Activated B cell treated with CpG ODN at 0.5 μM for 24 hours (primary cell): ENCODE data around the gene STX4. TPM values are rescaled to one million over a fixed set of nuclear protein-coding genes. Genes with fewer than 3 reads are reported as not detected.

Experiments
- ATAC-seq: fragments of 200-7000 bp; cut with Tn5 transposase; one replicate; pipeline ENCODE4 v1.10.0; 2021; ENCODE audit warnings: low read depth, mild to moderate bottlenecking, moderate library complexity
- CTCF ChIA-PET: fragments of 350-600 bp; sonication (Branson Sonifier 250); formaldehyde crosslinking; loops from one replicate; lab custom pipeline; 2021; ENCODE audit warnings: antibody characterized with exemption; lab: Charles Lee
- POLR2A ChIA-PET: fragments of 350-600 bp; sonication (Branson Sonifier 250); formaldehyde crosslinking; loops from one replicate; lab custom pipeline; 2021; ENCODE audit warnings: antibody characterized with exemption; lab: Charles Lee
- DNase-seq: peaks from one replicate; pipeline ENCODE4 v3.0.0; 2022
- H3K27ac Mint-ChIP-seq: one replicate; pipeline ENCODE4 v1.8.0; 2020; ENCODE audit warnings: mixed read lengths
- H3K27me3 Mint-ChIP-seq: one replicate; pipeline ENCODE4 v1.8.0; 2021; ENCODE audit warnings: mixed read lengths
- H3K36me3 Mint-ChIP-seq: one replicate; pipeline ENCODE4 v1.8.0; 2021; ENCODE audit warnings: low read depth, mixed read lengths
- H3K4me1 Mint-ChIP-seq: one replicate; pipeline ENCODE4 v1.8.0; 2021; ENCODE audit warnings: mixed read lengths
- H3K4me3 Mint-ChIP-seq: one replicate; pipeline ENCODE4 v1.8.0; 2020; ENCODE audit warnings: mild to moderate bottlenecking, mixed read lengths
- H3K9me3 Mint-ChIP-seq: one replicate; pipeline ENCODE4 v1.8.0; 2020; ENCODE audit warnings: mixed read lengths
- intact Hi-C: fragments of 100-400 bp; cut with micrococcal nuclease; formaldehyde crosslinking; loops from one replicate; pipeline ENCODE4 v1.15.1; 2024
- total RNA-seq: library from RNA; stranded (reverse); gene quantifications from 2 replicates; pipeline ENCODE4 v1.2.3, GENCODE V29; 2022
- TF ChIP-seq, protein P1 (sequence below): fragments of 200-600 bp; IDR thresholded peaks from one replicate; pipeline ENCODE4 v1.8.0; 2022; ENCODE audit warnings: antibody characterized with exemption, mild to moderate bottlenecking

The STX4 gene
- total RNA-seq, 1 donor from 2014 or later, result 107 TPM

DNA sequence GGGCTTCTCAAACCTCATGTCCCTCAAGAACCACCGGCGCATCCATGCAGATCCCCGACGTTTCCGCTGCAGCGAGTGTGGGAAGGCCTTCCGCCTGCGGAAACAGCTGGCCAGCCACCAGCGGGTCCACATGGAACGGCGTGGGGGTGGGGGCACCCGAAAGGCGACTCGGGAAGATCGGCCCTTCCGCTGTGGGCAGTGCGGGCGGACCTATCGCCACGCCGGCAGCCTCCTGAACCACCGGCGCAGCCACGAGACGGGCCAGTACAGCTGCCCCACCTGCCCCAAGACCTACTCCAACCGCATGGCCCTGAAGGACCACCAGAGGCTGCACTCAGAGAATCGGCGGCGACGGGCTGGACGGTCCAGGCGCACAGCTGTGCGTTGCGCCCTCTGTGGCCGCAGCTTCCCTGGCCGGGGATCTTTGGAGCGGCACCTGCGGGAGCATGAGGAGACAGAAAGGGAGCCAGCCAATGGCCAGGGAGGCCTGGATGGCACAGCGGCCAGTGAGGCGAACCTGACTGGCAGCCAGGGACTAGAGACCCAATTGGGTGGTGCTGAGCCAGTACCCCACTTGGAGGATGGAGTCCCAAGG, 46.8 kb downstream of the STX4 start:
- peaks cover 70% of the 10 kb centered on the region for H3K36me3 Mint-ChIP-seq
- no peaks in the 10 kb centered on the region for H3K27me3 Mint-ChIP-seq
- DNase-seq (no peak), ATAC-seq (no peak)
- no peak overlapping the region for H3K27ac Mint-ChIP-seq
- intact Hi-C loops, result no loop called here
- CTCF ChIA-PET, result no interaction called here
- peaks cover 22% of the 10 kb centered on the region for H3K4me1 Mint-ChIP-seq
- H3K9me3 Mint-ChIP-seq, result no peaks in the 10 kb centered on the region
- TF ChIP-seq, protein P1, sequence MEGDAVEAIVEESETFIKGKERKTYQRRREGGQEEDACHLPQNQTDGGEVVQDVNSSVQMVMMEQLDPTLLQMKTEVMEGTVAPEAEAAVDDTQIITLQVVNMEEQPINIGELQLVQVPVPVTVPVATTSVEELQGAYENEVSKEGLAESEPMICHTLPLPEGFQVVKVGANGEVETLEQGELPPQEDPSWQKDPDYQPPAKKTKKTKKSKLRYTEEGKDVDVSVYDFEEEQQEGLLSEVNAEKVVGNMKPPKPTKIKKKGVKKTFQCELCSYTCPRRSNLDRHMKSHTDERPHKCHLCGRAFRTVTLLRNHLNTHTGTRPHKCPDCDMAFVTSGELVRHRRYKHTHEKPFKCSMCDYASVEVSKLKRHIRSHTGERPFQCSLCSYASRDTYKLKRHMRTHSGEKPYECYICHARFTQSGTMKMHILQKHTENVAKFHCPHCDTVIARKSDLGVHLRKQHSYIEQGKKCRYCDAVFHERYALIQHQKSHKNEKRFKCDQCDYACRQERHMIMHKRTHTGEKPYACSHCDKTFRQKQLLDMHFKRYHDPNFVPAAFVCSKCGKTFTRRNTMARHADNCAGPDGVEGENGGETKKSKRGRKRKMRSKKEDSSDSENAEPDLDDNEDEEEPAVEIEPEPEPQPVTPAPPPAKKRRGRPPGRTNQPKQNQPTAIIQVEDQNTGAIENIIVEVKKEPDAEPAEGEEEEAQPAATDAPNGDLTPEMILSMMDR, result no peak
- POLR2A ChIA-PET, result interaction anchor here (1.3 kb wide), 1 partner anchor 62 kb away, joined by 3 read pairs; no protein-coding TSS in a partner anchor
- no peak overlapping the region for H3K4me3 Mint-ChIP-seq

DNA sequence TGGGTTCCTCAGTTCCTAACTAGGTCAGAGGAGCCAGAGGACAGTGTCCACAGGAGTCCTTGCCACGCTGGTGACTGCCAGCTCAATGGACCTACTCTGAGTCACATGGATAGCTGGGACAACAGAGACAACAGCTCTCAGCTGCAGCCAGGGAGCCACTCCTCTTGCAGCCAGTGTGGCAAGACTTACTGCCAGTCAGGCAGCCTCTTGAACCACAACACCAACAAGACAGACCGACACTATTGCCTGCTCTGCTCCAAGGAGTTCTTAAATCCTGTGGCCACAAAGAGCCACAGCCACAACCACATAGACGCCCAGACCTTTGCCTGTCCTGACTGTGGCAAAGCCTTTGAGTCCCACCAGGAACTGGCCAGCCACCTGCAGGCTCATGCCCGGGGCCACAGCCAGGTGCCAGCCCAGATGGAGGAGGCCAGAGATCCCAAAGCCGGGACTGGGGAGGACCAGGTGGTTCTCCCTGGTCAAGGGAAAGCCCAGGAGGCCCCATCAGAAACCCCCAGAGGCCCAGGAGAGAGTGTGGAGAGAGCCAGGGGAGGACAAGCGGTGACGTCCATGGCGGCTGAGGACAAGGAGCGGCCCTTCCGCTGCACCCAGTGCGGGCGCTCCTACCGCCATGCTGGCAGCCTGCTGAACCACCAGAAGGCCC, 47.5 kb downstream of the STX4 start:
- Mint-ChIP-seq H3K4me1 (peaks cover 16% of the 10 kb centered on the region), H3K9me3 (no peaks in the 10 kb centered on the region), H3K4me3 (no peak overlapping the region), H3K27me3 (no peaks in the 10 kb centered on the region), H3K27ac (no peak overlapping the region), H3K36me3 (peaks cover 74% of the 10 kb centered on the region)
- TF ChIP-seq, protein P1, result no peak
- ATAC-seq (no peak), DNase-seq (no peak)
- POLR2A ChIA-PET, result interaction anchor here (1.3 kb wide), 1 partner anchor 61 kb away, joined by 3 read pairs; no protein-coding TSS in a partner anchor
- intact Hi-C loops, result no loop called here
- CTCF ChIA-PET, result no interaction called here

DNA sequence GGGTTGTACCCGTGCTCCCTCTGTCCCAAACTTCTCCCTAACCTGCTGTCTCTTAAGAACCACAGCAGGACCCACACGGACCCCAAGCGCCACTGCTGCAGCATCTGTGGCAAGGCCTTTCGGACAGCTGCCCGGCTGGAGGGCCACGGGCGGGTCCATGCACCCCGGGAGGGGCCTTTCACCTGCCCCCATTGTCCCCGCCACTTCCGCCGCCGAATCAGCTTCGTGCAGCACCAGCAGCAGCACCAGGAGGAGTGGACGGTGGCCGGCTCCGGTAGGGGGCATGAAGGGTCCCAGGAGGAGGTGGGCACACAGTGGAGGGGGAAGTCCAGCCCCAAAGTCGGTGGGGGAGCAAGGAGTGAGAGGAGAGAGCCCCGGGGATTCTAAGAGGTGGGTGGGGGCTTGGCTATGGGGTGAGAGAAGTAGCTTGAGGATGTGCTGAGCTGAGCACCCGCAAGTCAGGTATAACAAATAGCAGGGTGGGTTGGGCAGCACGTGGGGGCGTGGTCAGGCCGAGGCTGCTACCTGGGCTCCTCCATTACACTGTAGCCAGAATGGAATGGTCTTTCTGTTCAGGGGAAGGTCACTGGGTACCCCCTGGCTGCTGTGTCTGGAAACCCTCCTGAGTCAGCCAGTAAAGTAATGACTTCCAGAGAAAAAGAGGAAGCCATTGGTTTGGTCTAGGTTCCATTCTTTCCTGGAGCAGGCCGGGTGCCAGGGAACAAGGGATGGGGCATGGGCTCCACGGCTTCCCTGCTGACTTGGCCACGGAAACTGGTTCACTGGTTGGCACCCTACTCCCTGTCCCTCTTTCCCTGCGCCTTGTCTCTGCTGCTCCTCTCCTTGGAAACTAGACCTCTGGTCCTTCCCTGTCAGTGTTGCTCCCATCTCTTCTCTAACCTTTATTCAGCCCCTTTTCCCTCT, 48.3 kb downstream of the STX4 start:
- ATAC-seq, result no peak
- intact Hi-C loops, result no loop called here
- no peak for DNase-seq
- Mint-ChIP-seq H3K4me1 (peaks cover 11% of the 10 kb centered on the region), H3K27me3 (no peaks in the 10 kb centered on the region), H3K36me3 (peaks cover 69% of the 10 kb centered on the region), H3K9me3 (no peaks in the 10 kb centered on the region), H3K4me3 (no peak overlapping the region), H3K27ac (no peak overlapping the region)
- TF ChIP-seq, protein P1, result no peak
- ChIA-PET POLR2A (no interaction called here), CTCF (no interaction called here)

DNA sequence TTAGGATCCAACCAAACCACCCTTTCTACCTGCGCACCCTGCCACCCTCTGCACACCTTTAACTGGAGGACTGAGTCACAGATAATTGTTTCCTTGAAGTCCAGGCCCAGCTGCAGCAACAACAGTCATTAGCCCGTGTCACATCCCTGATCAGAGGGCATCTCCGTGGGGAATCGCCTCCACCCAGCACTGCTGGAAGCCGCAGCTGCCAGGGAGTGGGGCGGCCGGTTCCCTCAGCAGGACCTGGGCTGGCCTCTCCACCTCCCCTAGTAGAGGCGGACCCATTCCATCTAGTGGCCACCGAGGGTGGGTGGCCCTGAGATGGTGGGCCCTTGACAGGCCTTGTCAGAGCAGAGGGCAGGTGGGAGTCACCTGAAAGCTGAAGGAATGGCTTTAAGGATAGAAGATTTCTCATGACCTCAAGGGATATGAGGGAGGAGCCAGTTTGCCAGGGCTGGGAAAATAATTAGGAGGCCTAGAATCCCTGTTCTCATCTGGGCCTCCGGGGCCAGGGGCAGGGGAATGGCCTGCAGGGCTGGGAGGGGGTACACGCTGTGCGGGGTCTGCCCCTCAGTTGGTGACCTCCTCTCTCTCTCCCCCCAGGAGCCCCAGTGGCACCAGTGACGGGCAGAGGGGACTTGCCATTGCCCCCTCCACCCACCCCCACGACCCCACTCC, 49.1 kb downstream of the STX4 start:
- ChIA-PET CTCF (no interaction called here), POLR2A (no interaction called here)
- ATAC-seq, result no peak
- H3K9me3 Mint-ChIP-seq, result no peaks in the 10 kb centered on the region
- no peak for DNase-seq
- H3K4me3 Mint-ChIP-seq, result no peak overlapping the region
- H3K4me1 Mint-ChIP-seq, result peaks cover 11% of the 10 kb centered on the region
- no peaks in the 10 kb centered on the region for H3K27me3 Mint-ChIP-seq
- TF ChIP-seq, protein P1, result no peak
- intact Hi-C loops, result no loop called here
- no peak overlapping the region for H3K27ac Mint-ChIP-seq
- peaks cover 62% of the 10 kb centered on the region for H3K36me3 Mint-ChIP-seq
